CD4-positive, alpha-beta T cell treated with Interleukin-17A for 4 hours (primary cell): ENCODE measurements around the gene PAFAH1B2.
"Not testable (repeated sequence)": the region's sequence is repeated elsewhere in the genome, so short reads cannot be mapped to it uniquely, and the experiment has no call there.

ENCODE experiments used
- DNase-seq: peaks from one replicate; pipeline ENCODE4 v3.0.0-alpha.2; 2020; ENCODE audit warnings: mixed read lengths

The PAFAH1B2 gene, protein sequence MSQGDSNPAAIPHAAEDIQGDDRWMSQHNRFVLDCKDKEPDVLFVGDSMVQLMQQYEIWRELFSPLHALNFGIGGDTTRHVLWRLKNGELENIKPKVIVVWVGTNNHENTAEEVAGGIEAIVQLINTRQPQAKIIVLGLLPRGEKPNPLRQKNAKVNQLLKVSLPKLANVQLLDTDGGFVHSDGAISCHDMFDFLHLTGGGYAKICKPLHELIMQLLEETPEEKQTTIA

DNA sequence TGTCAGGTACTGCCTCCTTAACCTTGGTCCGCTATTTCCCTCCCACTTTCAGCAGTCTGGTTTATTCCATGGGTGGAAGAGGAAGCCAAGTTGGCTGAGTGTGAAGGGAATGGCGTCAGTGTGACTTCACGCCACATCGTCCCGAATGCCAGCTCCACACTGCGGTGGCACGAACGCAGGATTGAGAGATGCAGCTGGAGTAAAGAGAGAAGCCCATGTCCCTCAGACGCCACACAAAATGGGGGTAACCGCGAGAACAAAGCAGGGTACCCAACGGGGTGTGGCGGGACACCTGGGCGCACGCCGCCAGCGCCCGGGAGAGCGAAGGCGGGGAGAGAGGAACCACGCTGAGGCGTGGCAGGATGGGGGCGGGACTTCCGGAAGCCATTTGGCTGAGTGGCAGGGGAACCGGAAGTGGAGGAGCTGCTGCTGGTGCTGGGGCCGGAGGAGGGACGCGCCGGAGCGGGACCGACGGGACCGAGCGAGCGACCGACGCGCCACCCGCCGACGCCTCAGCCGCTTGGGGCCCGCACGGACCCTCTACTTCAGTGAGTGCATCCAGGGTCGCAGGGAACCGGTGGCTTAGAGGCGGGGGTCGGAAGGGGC, at the start of gene PAFAH1B2:
TSS of gene PAFAH1B2 (plus strand) at position 417 of the 606 bp plus-strand sequence. CDS start 8,161 bp downstream, outside the sequence.
- peak; percentile 98 for DNase-seq

DNA sequence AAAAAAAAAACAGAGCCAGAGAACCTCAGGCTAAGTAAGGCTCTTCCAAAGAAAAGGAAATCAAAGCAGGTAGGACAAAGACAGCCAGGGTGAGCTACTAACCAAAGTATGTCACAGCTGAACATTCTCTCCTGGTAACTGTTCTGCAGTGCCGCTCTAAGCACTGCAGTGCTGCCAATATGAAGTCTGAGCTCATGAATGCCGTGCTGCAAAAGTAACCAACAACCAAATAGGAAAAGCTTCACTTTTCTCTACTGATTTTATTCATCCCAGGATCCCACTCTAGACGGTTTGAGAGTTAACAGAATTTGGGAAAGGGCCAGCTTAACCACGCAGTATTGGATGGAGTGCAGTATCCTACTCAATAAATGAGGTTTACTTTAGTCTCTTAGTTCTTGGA, 49.3 kb upstream of the PAFAH1B2 start:
- DNase-seq: no peak

DNA sequence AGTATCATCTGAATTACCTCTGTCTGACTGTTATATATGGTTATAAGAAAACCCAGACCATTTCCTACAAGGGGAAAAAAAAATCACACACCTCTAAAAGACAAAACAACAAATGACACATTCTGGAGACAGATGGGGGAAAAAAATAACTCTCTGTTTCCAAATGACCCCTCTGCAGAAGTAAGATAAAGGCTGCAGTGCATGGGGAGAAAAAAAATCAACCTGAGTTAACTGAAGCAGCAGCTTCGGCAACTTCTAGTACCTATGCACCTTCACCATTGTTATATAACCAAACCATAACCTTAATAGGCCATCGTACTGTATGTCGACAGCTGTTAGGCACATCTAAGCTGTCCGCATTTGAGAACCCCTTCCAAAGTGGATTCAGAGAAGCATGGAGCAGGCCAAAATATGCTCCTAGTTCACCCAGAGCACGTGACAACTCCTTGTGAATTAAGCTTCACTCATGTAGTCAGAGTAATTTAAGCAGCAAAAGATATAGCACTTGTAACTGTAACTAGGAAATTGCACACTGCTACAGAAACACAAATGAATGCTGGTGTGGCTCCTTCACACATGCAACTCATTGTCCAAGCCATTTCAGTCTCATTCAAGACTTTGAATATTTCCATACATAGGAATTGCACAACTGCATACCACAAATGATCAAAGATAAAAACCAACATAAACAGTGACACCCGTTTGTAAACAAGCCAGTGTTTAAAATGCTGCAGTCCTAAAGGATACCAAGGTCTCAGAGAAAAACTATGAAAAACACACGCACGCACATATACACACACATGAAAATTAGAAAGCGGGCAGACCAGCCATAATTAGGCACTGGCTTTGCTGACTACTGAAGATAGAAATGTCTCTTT, 48.6 kb upstream of the PAFAH1B2 start:
- no peak for DNase-seq

DNA sequence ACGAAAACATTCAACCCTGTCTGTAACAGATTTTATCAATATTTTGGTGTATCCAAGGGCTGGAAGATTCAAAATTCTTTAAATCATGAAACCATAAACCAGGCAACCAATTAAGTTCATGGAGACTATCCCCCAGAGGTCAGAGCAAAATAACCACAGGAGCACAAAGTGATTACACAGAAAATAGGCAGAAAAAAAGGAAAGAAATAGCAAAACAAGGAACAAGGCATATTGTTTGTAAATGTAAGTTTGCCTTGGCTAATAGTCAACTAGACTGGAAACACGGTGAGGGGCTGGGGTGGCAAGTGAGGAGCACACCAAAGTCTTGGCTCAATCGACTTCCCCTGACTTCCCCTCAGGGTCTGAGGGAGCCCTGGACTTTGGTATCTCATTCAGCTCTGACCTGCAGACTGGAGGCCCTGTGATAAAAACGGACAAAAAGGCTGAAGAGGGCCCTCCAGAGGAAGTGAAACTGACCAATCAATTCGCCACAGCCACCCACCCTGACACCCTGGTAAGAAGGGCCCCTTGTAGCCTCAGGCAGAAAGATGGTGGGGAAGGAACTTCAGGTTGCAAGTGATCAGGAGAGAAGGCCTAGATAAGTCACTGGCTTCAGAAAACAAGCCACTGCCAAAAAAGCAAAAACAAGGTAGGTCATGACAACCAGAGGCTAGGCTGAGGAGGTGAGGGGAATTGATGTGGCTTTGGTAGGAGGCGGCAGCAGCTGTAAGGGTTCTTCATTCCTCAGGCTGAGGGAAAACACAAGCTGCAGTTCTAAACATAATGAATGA, 47.7 kb upstream of the PAFAH1B2 start:
- DNase-seq: peak; percentile 67

DNA sequence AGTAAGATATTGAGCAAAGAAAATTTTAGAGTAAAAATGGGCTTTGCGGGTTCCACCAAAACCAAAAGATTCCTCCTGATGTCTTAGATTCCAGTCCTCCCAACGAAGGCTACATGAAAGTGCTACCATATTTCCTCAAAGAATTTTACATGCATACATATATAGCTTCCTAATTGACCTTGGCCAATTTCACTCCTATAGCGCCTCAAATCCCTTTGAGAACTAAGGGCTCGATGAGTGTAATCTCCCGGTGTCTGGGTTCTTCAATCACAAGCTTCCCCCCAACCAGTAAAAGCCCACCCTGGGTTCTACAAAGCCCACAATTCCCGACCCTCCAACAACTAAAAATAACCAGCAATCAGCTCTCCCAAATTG, 47.1 kb upstream of the PAFAH1B2 start:
- no peak for DNase-seq

DNA sequence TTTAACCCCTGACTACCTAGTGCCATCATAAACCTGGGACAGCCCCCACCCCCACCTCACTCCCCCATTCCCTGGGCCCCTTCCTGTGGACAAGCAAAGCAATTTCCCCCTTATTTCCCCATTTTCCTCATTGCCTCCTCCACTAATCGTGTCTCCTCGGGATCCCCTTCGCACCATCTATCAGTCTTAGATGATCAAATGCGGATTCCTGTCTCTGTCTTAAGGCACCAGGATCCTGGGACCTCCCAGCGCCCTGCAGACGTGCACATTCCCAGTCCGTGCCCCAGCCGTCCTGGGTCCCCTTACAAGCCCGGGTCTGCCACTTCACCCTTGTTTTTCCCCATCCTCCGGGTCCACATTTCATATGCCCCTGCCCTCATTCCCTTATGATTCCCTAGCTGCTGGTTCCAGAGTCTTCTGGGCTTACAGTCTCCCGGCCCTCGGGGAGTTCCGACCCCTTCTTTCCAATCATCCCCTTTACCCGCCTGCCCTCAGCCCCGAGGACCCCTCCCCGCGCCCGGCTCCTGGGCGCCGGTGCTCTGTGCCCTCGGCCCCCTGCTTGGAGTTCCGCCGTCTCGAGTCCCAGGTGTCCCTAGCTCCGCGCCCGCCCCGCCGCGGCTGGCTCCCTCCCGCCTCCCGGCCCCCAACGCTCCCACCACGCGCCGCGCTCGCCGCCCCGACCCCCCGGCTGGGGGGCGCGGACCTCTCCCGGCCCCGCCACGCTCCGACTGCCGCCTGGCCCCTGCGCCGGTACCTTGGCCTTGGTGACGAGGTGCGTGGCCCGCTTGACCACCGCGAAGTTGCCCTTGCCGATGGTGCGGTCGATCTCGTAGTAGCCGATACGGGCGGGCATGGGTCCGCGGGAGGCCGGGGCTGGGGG, 46.5 kb upstream of the PAFAH1B2 start:
- peak; percentile 47 for DNase-seq

DNA sequence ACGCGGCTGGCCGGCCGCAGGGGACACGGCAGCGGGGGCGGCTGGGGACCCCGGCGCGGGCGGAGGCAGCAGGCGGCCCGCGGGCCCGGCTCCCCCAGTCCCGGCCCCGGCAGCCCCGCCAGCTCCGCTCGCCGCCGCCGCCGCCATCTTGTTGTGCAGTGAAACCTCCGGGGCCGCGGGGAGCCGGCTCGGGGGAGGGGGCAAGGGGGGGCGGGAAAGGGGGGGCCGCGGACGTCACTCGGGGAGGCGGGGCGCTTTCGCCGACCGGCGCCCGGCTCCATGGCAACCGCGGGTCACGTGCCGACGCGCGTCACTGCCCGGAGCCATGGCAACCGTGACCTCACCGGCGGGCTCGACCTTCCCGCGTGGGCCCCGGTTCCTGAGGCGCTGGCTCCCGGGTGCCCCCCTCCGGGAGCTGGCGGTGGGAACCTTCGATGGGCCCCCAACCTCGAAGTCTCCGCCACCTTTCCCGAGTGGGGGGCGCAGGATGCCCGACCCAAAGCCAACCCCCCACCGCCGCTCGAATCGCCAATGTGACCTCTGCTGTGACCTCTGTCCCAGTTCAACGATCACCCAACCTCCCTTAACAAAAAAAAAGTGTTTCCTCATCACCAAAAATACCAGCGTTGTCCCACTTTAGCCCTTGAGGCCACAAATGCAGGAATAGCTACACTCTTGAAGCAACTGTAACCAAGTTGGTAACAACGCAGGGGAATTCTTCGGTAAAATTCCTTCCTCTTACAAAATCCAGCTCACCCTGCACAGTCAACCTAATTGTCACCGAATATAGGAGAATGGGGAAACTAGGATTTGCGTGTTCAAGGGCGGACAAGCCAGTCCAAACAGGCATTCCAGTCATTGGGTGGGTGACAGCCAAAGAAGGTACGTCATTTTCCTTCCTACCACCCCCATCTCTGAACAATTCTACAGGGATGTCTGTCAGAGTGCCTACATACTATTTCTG, 45.5 kb upstream of the PAFAH1B2 start, which contains the start of gene SIK3:
TSS of gene SIK3 (minus strand) at position 160 of the 964 bp plus-strand sequence. CDS start at position 147, 13 bp downstream.
- peak; percentile 97 for DNase-seq

DNA sequence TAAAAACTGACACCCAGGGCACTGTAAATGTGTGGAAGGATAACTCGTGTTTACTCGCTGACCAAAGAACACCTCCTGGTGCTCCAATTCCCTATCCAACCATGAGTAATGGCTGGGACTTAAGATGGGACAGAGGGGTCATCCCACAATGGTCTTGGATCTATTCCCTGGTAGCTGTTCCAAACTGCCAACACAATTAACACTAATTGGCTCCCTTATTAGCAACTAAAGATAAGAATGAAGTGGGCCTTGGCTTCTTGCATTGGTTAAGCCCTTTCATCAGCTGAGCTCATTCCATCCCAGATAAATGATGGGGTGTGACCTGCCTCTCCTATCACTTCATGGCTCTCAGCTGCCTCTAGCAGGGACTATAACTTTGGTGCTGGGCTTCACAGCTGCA, 44.4 kb upstream of the PAFAH1B2 start:
- no peak for DNase-seq

DNA sequence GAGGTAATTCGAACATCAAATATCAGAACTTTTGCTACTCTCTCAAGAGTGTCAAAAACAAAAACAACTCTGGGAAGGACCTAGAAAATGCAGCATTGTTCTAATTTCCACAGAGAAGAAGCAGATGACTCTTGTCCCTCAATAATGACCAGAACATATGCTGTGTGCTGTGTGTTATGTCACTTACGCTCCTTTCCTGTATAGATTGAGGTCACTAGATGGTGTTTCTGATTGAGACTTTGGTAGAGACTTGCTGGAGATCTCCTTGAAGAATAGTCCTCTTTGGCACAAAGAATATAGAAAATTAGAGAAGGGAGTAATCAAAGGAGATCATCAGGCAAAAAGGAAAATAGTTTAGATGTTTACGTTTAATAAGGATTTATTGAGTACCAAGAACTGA, 43.5 kb upstream of the PAFAH1B2 start:
- DNase-seq: no peak

DNA sequence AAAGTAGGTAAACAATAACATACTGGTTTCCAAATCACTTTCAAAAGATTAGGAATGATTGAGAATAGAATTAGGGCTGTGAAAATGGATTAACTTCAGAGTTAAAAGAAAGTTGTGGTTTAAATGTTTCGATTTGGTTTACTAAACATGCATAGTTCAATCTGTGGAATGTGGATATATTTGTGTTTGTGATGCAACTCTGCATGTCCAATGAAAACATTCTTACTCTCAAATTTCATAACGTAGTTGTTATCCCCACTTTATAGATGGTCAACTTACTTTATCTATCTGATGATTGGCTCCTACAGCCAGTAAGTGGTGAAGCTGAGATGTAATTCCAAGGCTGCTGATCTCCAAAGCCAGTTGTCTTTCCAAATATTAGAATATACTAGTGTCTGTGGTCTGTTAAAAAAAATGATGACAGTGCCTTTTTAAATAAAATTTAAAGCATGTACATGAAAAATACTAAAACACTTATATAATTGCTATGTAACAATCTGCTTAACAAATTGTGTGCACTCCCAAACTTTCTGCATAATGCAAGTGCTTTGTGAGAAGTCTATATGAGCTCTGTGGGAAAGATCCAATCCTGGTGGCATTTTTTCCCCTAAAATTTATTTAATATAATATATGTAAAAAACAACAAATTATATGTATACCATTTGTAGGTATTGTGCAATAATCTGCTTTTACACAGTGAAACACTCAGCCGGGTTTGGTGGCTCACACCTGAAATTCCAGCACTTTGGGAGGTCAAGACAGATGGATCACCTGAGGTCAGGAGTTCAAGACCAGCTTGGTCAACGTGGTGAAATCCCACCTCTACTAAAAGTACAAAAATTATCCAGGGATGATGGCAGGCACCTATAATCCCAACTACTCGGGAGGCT, 36.1 kb upstream of the PAFAH1B2 start:
- no peak for DNase-seq

DNA sequence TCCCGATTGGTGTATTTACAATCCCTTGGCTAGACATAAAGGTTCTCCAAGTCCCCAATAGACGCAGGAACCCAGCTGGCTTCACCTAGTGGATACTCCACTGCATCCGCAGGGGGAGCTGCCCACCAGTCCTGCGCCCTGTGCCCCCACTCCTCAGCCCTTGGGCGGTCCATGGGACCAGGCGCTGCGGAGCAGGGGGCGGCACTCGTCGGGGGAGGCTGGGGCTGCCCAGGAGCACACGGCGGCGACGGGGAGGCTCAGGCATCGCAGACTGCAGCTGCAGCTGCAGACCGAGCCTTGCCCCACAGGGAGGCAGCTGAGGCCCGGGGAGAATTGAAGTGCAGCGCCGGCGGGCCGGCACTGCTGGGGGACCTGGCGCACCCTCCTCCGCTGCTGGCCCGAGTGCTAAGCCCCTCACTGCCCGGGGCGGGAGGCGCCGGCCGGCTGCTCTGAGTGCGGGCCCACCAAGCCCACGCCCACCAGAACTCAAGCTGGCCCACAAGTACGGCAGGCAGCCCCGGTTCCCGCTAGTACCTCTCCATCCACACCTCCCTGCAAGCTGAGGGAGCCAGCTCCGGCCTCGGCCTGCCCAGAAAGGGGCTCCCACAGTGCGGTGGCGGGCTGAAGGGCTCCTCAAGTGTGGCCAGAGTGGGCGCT, 33.7 kb upstream of the PAFAH1B2 start:
- no peak for DNase-seq

DNA sequence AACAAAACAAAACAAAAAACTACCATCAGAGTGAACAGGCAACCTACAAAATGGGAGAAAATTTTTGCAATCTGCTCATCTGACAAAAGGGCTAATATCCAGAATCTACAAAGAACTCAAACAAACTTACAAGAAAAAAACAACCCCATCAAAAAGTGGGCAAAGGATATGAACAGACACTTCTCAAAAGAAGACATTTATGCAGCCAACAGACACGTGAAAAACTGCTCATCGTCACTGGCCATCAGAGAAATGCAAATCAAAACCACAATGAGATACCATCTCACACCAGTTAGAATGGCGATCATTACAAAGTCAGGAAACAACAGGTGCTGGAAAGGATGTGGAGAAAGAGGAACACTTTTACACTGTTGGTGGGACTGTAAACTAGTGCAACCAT, 31.6 kb upstream of the PAFAH1B2 start:
- not testable (repeated sequence) for DNase-seq

DNA sequence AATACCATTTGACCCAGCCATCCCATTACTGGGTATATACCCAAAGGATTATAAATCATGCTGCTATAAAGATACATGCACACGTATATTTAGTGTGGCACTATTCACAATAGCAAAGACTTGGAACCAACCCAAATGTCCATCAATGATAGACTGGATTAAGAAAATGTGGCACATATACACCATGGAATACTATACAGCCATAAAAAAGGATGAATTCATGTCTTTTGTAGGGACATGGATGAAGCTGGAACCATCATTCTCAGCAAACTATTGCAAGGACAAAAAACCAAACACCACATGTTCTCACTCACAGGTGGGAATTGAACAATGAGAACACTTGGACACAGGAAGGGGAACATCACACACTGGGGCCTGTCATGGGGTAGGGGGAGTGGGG, 31.1 kb upstream of the PAFAH1B2 start:
- DNase-seq: not testable (repeated sequence)

DNA sequence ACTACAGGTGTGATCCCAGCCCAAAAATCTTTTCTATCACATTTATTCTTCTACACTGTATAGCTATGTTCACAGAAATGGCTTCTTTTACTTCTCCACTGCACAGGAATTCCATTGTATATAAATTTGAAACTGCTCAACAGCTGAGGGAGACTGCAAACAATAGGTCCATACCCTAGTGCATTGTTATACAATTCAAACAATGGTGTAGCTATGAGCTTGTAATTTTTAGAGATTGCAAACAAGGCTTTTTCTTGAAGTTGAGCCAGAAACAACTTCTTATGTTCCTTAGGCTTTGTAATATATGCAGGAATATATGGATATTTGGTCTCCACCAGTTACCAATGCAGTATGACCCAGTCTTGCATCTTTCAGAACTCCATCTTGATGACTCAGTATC, 26.4 kb upstream of the PAFAH1B2 start:
- DNase-seq: no peak

DNA sequence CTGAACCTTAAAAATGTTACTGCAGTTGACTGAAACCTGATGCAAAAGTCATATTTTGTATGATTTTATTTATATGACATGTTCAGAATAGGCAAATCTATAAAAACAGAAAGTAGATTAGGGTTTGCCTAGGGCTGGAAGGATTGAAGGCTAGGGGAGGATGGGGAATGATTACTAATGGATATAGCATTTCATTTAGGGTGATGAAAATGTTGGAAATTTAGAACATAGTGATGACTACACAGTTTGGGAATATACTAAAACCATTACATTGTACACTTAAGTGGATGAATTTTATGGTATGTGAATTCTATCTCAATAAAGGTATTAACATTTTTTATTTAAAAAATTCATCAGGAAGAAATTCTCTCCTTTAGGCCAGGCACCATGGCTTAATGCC, 22.9 kb upstream of the PAFAH1B2 start:
- DNase-seq: no peak

DNA sequence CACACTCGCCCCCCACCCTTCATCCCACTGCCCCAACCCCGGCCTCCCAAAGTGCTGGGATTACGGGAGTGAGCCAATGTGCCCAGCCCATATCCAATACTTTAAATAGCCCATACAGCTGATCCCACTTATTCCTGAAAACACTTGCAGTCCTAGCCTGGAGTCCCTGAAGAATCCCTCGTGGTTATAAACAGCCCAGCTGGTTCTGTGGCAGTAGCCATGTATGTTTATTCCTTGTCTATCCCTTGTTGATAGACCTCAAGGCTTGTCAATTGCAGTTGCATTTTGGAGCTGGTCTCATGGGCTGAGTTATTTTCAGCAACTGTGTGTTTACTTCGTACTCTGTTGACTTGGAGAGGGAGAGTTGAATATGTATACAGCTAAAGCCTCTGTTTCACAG, 21.5 kb upstream of the PAFAH1B2 start:
- no peak for DNase-seq

DNA sequence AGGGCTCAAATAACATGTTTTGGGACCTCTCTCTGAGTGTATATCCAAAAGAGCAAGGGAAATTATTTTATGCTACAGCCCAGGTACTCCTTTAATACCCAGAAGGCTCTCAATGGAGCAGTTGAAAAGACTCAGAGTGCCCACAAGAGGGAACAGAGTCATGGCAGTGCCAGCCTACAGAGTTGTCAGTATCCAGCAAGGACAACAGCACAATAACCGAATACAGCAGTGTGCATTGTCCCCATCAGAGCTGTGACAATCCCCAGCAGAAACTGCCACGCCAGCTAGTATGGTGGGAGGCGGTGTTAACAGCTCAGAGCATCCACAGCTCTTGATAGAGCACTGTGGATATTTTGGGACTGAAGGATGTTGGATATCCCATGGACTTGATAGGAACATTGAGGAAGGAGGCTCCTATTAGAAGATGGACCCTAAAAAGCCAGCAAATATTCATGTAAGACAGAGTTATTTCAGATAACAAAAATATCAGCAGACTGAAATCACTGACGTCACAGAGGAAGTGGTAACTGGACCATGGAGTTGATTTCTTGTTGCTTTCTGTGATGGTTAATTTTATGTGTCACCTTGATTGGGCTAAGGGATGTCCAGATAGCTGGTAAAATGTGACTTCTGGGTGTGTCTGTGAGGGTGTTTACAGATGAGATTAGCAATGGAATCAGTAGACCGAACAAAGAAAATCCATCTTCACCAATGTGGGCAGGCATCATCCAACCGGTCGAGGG, 17.7 kb upstream of the PAFAH1B2 start:
- DNase-seq: no peak

DNA sequence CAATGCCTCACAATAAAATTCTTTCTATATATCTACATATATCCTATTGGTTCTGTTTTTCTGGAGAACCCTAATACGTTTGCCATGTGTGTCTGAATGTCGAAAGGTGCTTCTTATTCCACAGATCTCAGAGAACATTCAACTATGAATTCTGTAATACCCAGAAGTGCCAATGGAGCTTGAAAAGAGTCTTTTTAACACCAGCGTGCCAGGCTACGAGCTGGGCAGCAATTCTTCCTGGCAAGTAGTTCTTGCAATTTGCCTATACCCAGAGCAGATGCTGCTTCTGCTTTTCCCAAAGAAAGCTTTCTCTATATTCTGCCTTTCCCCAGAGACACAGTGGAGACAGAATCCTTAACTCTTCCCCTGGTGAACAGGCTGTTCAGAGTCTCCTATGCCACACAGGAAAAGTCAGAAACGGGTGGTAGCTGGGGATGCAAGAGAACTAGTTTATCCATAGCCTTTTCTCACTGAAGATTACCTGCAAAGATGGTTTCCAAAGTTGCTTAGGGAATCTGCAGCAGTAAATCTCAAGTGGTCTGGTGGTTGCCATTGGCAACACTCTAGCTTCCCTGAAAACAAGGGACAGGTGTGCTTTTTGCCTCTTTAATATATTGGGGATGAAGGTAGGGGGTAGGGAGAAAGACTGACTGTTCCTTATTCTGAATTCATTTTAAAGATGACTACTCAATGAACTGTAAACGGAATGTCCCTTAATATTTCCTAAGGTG, 16.8 kb upstream of the PAFAH1B2 start:
- DNase-seq: no peak
